Right atrium auricular region (tissue), 2 donors: ENCODE data around the gene EIF3B. TPM values are rescaled to one million over a fixed set of nuclear protein-coding genes. Genes with fewer than 3 reads are reported as not detected.

Source experiments
- DNase-seq: peaks from one replicate; pipeline ENCODE4 v3.0.0-alpha.2; 2019; ENCODE audit warnings: low spot score
- H3K27ac ChIP-seq, 2 donors: fragments of 200-600 bp; sonication (generic); 1 replicate in 1 of 2; 2 replicates in 1 of 2; pipeline ENCODE4 v1.5.1; 2016 to 2019
- H3K27me3 ChIP-seq, 2 donors: fragments of 200-600 bp; sonication (generic); one replicate each; pipeline versions ENCODE4 v1.5.1 to v1.6.0; 2017 to 2019
- H3K36me3 ChIP-seq: fragments of 200-600 bp; sonication (generic); one replicate; pipeline ENCODE4 v1.5.1; 2016
- H3K4me1 ChIP-seq, 2 donors: fragments of 200-600 bp; sonication (generic); one replicate each; pipeline versions ENCODE4 v1.5.1 to v1.6.0; 2017 to 2019
- H3K4me3 ChIP-seq, 2 donors: fragments of 200-600 bp; sonication (generic); 1 replicate in 1 of 2; 2 replicates in 1 of 2; pipeline ENCODE4 v1.5.1; 2017 to 2019; ENCODE audit warnings: mild to moderate bottlenecking in 1 of 2, moderate library complexity in 1 of 2
- H3K9me3 ChIP-seq, 2 donors: fragments of 200-600 bp; sonication (generic); one replicate each; pipeline ENCODE4 v1.5.1; 2019
- total RNA-seq, 2 donors: library from RNA; depleted of rRNA; stranded (reverse); fragments of >200 nt; gene quantifications; one replicate each; pipeline ENCODE4 v1.1.0, GENCODE V29; 2016
- TF ChIP-seq, protein P1 (sequence below), 2 donors: fragments of 200-600 bp; sonication (generic); IDR thresholded peaks; one replicate each; pipeline ENCODE4 v1.5.1; 2019; ENCODE audit warnings: antibody characterized with exemption in 2 of 2

Gene EIF3B
- total RNA-seq, 2 donors from 2014 or later = 51.4 to 66.9 TPM

DNA sequence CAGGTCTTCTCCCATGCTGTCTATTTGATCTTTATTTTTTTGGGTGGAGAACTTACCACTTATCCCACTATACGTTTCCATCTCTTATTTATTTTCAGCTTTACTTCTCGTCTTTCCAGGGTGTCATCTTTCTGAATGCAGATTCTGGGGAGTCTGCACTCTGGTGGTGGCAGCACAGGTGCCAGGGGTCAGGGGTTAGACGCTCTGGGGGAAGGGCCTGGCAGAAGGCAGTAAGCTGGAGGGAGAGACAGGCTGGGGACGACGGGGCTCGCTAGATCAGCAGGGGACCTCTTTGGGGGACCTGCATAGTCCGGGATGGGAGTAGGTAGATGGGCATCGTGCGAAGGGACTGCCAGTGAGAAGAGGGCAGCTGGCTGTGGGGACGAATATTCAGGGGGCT, 71.1 kb downstream of the EIF3B start:
- DNase-seq = no peak
- TF ChIP-seq, protein P1, sequence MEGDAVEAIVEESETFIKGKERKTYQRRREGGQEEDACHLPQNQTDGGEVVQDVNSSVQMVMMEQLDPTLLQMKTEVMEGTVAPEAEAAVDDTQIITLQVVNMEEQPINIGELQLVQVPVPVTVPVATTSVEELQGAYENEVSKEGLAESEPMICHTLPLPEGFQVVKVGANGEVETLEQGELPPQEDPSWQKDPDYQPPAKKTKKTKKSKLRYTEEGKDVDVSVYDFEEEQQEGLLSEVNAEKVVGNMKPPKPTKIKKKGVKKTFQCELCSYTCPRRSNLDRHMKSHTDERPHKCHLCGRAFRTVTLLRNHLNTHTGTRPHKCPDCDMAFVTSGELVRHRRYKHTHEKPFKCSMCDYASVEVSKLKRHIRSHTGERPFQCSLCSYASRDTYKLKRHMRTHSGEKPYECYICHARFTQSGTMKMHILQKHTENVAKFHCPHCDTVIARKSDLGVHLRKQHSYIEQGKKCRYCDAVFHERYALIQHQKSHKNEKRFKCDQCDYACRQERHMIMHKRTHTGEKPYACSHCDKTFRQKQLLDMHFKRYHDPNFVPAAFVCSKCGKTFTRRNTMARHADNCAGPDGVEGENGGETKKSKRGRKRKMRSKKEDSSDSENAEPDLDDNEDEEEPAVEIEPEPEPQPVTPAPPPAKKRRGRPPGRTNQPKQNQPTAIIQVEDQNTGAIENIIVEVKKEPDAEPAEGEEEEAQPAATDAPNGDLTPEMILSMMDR (IDR thresholded peaks at IDR 0.05) = no peak
- Histone ChIP-seq H3K4me1 (no peaks in the 10 kb centered on the region), H3K27me3 (no peaks in the 10 kb centered on the region), H3K27ac (no peak overlapping the region), H3K9me3 (peaks cover 0 to under 1% of the 10 kb centered on the region in 2 donors), H3K4me3 (no peak overlapping the region), H3K36me3 (no peaks in the 10 kb centered on the region)

Other genes starting within 250 kb of the EIF3B start
- gene MAD1L1, start 121.9 kb upstream of the EIF3B start, total RNA-seq = 10 to 100 TPM; 13.3 to 31.9 TPM
- 10 to 100 TPM; 13.2 to 13.7 TPM for gene MRM2, start 112.6 kb upstream of the EIF3B start, total RNA-seq
- gene NUDT1, start 112.6 kb upstream of the EIF3B start, total RNA-seq = 10 to 100 TPM; 12.2 to 14.2 TPM
- 10 to 100 TPM; 20.0 to 23.0 TPM for gene SNX8, start 40.4 kb upstream of the EIF3B start, total RNA-seq
- gene CHST12, start 48.8 kb downstream of the EIF3B start, total RNA-seq = 10 to 100 TPM; 14.2 to 15.0 TPM
- gene GRIFIN, start 121.6 kb downstream of the EIF3B start, total RNA-seq = not detected
- 1 to 10 TPM; 3.8 to 4.3 TPM for gene LFNG, start 164.9 kb downstream of the EIF3B start, total RNA-seq
- 10 to 100 TPM; 20.9 to 24.6 TPM for gene BRAT1, start 200.7 kb downstream of the EIF3B start, total RNA-seq
- gene IQCE, start 204.2 kb downstream of the EIF3B start, total RNA-seq = 1 to 10 TPM; 6.6 to 9.1 TPM